ENCODE results near the gene MZB1.

The MZB1 gene

GRCh38 chr5:139389701-139390638 is at the start of gene MZB1:
TSS of gene MZB1 (minus strand) at chr5:139389913. CDS start at chr5:139389856, 57 bp downstream.
- DNase-seq (ENCODE audit: low read depth) = no peak

- peak; percentile 90 for DNase-seq (ENCODE audit: low read depth)
Observed at GRCh38 chr5:139439013-139439903, 49.5 kb upstream of the MZB1 start, which contains the start of gene DNAJC18. TSS of gene DNAJC18 (minus strand) at chr5:139439525. CDS start at chr5:139439445, 80 bp downstream.

GRCh38 chr5:139438707-139439012 is 48.9 kb upstream of the MZB1 start:
- no peak for DNase-seq (ENCODE audit: low read depth)

- DNase-seq (ENCODE audit: low read depth) = no peak
Observed at GRCh38 chr5:139435676-139436075, 46.0 kb upstream of the MZB1 start.

- DNase-seq (ENCODE audit: low read depth) = no peak
Observed at GRCh38 chr5:139431706-139432105, 42.0 kb upstream of the MZB1 start.

- no peak for DNase-seq (ENCODE audit: low read depth)
Observed at GRCh38 chr5:139430015-139430414, 40.3 kb upstream of the MZB1 start.

GRCh38 chr5:139426203-139426885 is 36.6 kb upstream of the MZB1 start:
- DNase-seq (ENCODE audit: low read depth) = no peak

GRCh38 chr5:139425497-139425896 is 35.8 kb upstream of the MZB1 start:
- no peak for DNase-seq (ENCODE audit: low read depth)

- peak; percentile 74 for DNase-seq (ENCODE audit: low read depth)
Observed at GRCh38 chr5:139422307-139422893, 32.7 kb upstream of the MZB1 start.

- no peak for DNase-seq (ENCODE audit: low read depth)
Observed at GRCh38 chr5:139419226-139420192, 29.8 kb upstream of the MZB1 start.

- DNase-seq (ENCODE audit: low read depth) = no peak
Observed at GRCh38 chr5:139418793-139419192, 29.1 kb upstream of the MZB1 start.

- no peak for DNase-seq (ENCODE audit: low read depth)
Observed at GRCh38 chr5:139417214-139417613, 27.5 kb upstream of the MZB1 start.

GRCh38 chr5:139416651-139417050 is 26.9 kb upstream of the MZB1 start:
- DNase-seq (ENCODE audit: low read depth) = no peak

- no peak for DNase-seq (ENCODE audit: low read depth)
Observed at GRCh38 chr5:139415869-139416268, 26.2 kb upstream of the MZB1 start.

- DNase-seq (ENCODE audit: low read depth) = no peak
Observed at GRCh38 chr5:139415221-139415861, 25.6 kb upstream of the MZB1 start.

- DNase-seq (ENCODE audit: low read depth) = no peak
Observed at GRCh38 chr5:139414581-139415130, 24.9 kb upstream of the MZB1 start.

- DNase-seq (ENCODE audit: low read depth) = no peak
Observed at GRCh38 chr5:139413963-139414362, 24.2 kb upstream of the MZB1 start.

GRCh38 chr5:139413153-139413552 is 23.4 kb upstream of the MZB1 start:
- no peak for DNase-seq (ENCODE audit: low read depth)

- no peak for DNase-seq (ENCODE audit: low read depth)
Observed at GRCh38 chr5:139410993-139411828, 21.5 kb upstream of the MZB1 start.

Data from iris pigment epithelial cell (primary cell).